Colonic mucosa (tissue), 4 donors: Measurements from ENCODE around the gene DENND1B. TPM values are rescaled to one million over a fixed set of nuclear protein-coding genes. Genes with fewer than 3 reads are reported as not detected.
"Not testable (repeated sequence)": the region's sequence is repeated elsewhere in the genome, so short reads cannot be mapped to it uniquely, and the experiment has no call there.

Experiments
- DNase-seq: peaks from one replicate; pipeline ENCODE4 v3.0.0-alpha.2; 2020
- H3K27ac ChIP-seq: fragments of 200-600 bp; one replicate; pipeline ENCODE4 v1.8.0; 2021
- H3K27me3 ChIP-seq: fragments of 200-600 bp; one replicate; pipeline ENCODE4 v1.8.0; 2021
- H3K36me3 ChIP-seq: fragments of 200-600 bp; one replicate; pipeline ENCODE4 v1.8.0; 2021
- H3K4me1 ChIP-seq: fragments of 200-600 bp; one replicate; pipeline ENCODE4 v1.8.0; 2021; ENCODE audit warnings: mild to moderate bottlenecking
- H3K4me3 ChIP-seq: fragments of 200-600 bp; one replicate; pipeline ENCODE4 v1.8.0; 2021
- H3K9ac ChIP-seq, 2 donors: one replicate each; pipeline ENCODE4 v1.7.0; 2013; ENCODE audit warnings: control low read depth in 2 of 2, low read depth in 2 of 2, low read length in 2 of 2
- H3K9me3 ChIP-seq: fragments of 200-600 bp; one replicate; pipeline ENCODE4 v1.8.0; 2021
- CTCF ChIP-seq: fragments of 200-600 bp; IDR thresholded peaks from one replicate; pipeline ENCODE4 v1.8.0; 2022; ENCODE audit warnings: antibody characterized with exemption, mild to moderate bottlenecking
- intact Hi-C: fragments of 100-400 bp; cut with DNase I; formaldehyde crosslinking; loops from one replicate; pipeline ENCODE4 v1.14.1; 2022
- total RNA-seq, 2 donors: library from RNA; stranded (reverse); fragmentation: NEBNext Ultra II Directional in 1 of 2; extraction: Animal tissue kit (Norgen Biotek cat#: 25700) in 1 of 2; gene quantifications; one replicate each; pipeline ENCODE4 v1.2.1, GENCODE V29; 2021
- donor health status: healthy.
- donor health status: DM: no; HTN: no; CAD: no.
- donor health status: DM: no; HTN: no; CAD: no.

Gene DENND1B
- total RNA-seq, 2 donors from 2014 or later, result 19.5 to 25.7 TPM

GRCh38 chr1:197585809-197586208 is 189.5 kb downstream of the DENND1B start:
- Histone ChIP-seq H3K9me3 (no peaks in the 10 kb centered on the region), H3K36me3 (no peaks in the 10 kb centered on the region), H3K4me1 (no peaks in the 10 kb centered on the region), H3K27me3 (no peaks in the 10 kb centered on the region), H3K4me3 (no peak overlapping the region), H3K27ac (no peak overlapping the region), H3K9ac (no peak overlapping the region)
- intact Hi-C loops, result no loop called here
- TF ChIP-seq CTCF, result no peak
- DNase-seq, result no peak

GRCh38 chr1:197577580-197577979 is 197.7 kb downstream of the DENND1B start:
- H3K9ac ChIP-seq, result no peak overlapping the region
- H3K9me3 ChIP-seq, result no peaks in the 10 kb centered on the region
- H3K4me1 ChIP-seq, result no peaks in the 10 kb centered on the region
- intact Hi-C loops, result no loop called here
- no peaks in the 10 kb centered on the region for H3K36me3 ChIP-seq
- no peak overlapping the region for H3K4me3 ChIP-seq
- DNase-seq, result no peak
- H3K27ac ChIP-seq, result no peak overlapping the region
- H3K27me3 ChIP-seq, result no peaks in the 10 kb centered on the region
- TF ChIP-seq CTCF, result no peak

GRCh38 chr1:197575531-197575930 is 199.7 kb downstream of the DENND1B start:
- H3K27ac ChIP-seq, H3K4me1 ChIP-seq, H3K4me3 ChIP-seq, intact Hi-C loops, H3K27me3 ChIP-seq, H3K9ac ChIP-seq, DNase-seq, H3K36me3 ChIP-seq, H3K9me3 ChIP-seq: not testable (repeated sequence)

- Histone ChIP-seq H3K4me1 (no peaks in the 10 kb centered on the region), H3K9me3 (no peaks in the 10 kb centered on the region), H3K27ac (no peak overlapping the region), H3K9ac (no peak overlapping the region), H3K36me3 (no peaks in the 10 kb centered on the region), H3K27me3 (no peaks in the 10 kb centered on the region), H3K4me3 (no peak overlapping the region)
- intact Hi-C loops, result no loop called here
- TF ChIP-seq CTCF, result no peak
- no peak for DNase-seq
These were observed 203.1 kb downstream of the DENND1B start for GRCh38 chr1:197572169-197572568.

GRCh38 chr1:197567442-197567841 is 207.8 kb downstream of the DENND1B start:
- H3K36me3 ChIP-seq, result no peaks in the 10 kb centered on the region

GRCh38 chr1:197561041-197561440 is 214.2 kb downstream of the DENND1B start:
- no peak overlapping the region for H3K27ac ChIP-seq
- no peak for DNase-seq
- intact Hi-C loops, result no loop called here

More at GRCh38 chr1:197567442-197567841, 207.8 kb downstream of the DENND1B start:
- Histone ChIP-seq H3K9ac (no peak overlapping the region), H3K27me3 (no peaks in the 10 kb centered on the region), H3K4me3 (no peak overlapping the region), H3K9me3 (no peaks in the 10 kb centered on the region), H3K4me1 (no peaks in the 10 kb centered on the region), H3K27ac (no peak overlapping the region)
- intact Hi-C loops, result no loop called here
- no peak for DNase-seq
- TF ChIP-seq CTCF, result no peak

More at GRCh38 chr1:197561041-197561440, 214.2 kb downstream of the DENND1B start:
- TF ChIP-seq CTCF, result no peak
- no peaks in the 10 kb centered on the region for H3K9me3 ChIP-seq
- no peaks in the 10 kb centered on the region for H3K4me1 ChIP-seq
- H3K36me3 ChIP-seq, result no peaks in the 10 kb centered on the region
- no peak overlapping the region for H3K9ac ChIP-seq
- no peaks in the 10 kb centered on the region for H3K27me3 ChIP-seq
- no peak overlapping the region for H3K4me3 ChIP-seq
